NB4 (cell line): ENCODE data around the gene CLCN7.

Source experiments
- POLR2A ChIP-seq: IDR thresholded peaks from 2 replicates; pipeline ENCODE4 v1.6.1; 2011; ENCODE audit warnings: mild to moderate bottlenecking; ENCODE audit not compliant: insufficient read length; ENCODE audit errors: extremely low read depth
- TF ChIP-seq, protein P1 (sequence below): IDR thresholded peaks from one replicate; pipeline ENCODE4 v1.5.1; 2012; ENCODE audit warnings: low read depth, low read length

DNA sequence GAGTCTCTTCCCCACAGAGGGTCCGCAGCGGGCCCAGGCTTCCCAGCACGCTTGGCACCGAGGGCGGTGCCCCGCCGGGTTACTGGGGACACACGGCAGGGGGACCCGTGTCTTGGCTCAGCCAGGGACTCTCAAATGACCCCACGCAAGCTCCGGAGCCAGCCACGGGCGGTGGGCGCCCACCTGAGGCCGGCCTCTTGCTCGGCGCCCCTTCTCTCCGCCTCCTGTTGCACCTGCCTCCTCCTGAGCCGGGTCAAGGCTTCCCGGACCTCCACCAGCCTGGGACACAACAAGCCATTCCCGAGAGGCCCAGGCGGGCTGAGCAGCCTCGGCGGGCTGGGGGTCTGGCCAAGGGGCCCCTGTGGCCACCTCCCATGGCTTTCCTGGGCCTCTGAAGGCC is 32.1 kb downstream of the CLCN7 start:
- TF ChIP-seq POLR2A = no peak
- TF ChIP-seq, protein P1, sequence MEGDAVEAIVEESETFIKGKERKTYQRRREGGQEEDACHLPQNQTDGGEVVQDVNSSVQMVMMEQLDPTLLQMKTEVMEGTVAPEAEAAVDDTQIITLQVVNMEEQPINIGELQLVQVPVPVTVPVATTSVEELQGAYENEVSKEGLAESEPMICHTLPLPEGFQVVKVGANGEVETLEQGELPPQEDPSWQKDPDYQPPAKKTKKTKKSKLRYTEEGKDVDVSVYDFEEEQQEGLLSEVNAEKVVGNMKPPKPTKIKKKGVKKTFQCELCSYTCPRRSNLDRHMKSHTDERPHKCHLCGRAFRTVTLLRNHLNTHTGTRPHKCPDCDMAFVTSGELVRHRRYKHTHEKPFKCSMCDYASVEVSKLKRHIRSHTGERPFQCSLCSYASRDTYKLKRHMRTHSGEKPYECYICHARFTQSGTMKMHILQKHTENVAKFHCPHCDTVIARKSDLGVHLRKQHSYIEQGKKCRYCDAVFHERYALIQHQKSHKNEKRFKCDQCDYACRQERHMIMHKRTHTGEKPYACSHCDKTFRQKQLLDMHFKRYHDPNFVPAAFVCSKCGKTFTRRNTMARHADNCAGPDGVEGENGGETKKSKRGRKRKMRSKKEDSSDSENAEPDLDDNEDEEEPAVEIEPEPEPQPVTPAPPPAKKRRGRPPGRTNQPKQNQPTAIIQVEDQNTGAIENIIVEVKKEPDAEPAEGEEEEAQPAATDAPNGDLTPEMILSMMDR = no peak
